Smooth muscle cell of bladder (primary cell): Measurements from ENCODE around the gene OPN3. TPM values are rescaled to one million over a fixed set of nuclear protein-coding genes. Genes with fewer than 3 reads are reported as not detected.

Source experiments
- total RNA-seq: library from RNA; depleted of rRNA; stranded (reverse); fragments of >200 nt; gene quantifications from 2 replicates; pipeline ENCODE4 v1.2.3, GENCODE V29; 2014

The OPN3 gene, protein sequence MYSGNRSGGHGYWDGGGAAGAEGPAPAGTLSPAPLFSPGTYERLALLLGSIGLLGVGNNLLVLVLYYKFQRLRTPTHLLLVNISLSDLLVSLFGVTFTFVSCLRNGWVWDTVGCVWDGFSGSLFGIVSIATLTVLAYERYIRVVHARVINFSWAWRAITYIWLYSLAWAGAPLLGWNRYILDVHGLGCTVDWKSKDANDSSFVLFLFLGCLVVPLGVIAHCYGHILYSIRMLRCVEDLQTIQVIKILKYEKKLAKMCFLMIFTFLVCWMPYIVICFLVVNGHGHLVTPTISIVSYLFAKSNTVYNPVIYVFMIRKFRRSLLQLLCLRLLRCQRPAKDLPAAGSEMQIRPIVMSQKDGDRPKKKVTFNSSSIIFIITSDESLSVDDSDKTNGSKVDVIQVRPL
- total RNA-seq, result 15.5 and 17.0 TPM in 2 replicates

DNA sequence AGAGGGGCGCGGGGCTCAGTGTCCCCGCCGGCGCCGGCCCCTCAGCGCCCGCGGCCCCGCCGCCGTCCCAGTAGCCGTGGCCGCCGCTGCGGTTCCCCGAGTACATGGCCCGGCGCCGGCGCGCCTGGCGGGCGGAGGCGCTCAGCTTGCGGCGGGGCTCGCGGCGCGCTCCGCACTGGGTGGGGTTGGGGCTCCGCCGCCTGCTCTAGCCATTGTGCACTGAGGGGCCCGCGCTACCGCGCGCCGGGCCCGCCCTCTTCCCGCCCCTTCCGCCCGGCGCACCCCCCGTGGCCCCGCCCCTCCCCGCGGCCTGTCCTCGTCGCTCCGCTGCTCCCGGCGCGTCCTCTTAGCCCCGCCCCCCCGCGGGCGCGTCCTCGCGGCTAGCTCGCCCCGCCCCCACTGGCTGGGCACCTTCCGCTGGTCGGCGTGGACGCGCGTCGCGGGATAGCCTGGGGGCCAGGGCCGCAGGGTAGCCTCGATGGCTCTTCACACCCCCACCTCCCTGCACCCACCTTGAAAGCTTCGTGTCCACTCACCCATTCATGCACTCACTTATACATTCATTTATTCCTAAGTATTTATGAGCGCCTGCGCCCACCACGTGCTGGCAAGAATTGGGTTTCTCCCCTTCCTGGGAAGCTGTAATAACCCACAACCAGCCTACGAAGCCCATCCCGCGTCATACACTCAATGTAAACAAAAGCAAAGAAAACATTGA is at the start of gene OPN3, which contains the start of gene CHML:
TSS of gene OPN3 (minus strand) at position 221 of the 718 bp plus-strand sequence. CDS start at position 106, 115 bp downstream.
TSS of gene CHML (minus strand) at position 221 of the 718 bp plus-strand sequence. CDS start 4,603 bp downstream, outside the sequence.

DNA sequence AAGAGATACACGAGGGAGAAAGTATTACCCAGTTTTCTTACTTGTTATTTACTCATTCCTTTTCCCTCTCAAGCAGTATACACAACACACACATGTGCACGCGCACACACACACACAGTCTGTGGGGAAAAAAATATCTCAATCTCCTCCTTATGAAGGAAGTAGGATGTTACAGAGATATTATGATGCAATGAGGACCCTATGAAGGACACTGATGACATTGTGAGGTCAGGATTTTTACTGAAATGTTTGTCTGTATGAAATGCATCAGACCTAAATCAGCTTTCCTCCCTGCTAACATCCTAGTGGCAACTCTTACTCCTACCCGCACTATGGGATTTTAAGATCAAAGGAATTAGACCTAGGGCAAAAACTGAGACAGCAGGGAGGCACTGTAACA is 11.8 kb upstream of the OPN3 start, which contains the start of gene WDR64:
TSS of gene WDR64 (plus strand) at position 270 of the 400 bp plus-strand sequence. CDS start 204 bp downstream, outside the sequence.

Other genes with a start within 250 kb of the OPN3 start
- gene FH, start 120.6 kb downstream of the OPN3 start, total RNA-seq, result 73.8 and 76.7 TPM in 2 replicates
- gene KMO, start 108.0 kb downstream of the OPN3 start, total RNA-seq, result under 0.01 TPM in 1 of 2 replicates, not detected in the other
- gene CHML, start within 50 bp of the OPN3 start, total RNA-seq, result 4.9 and 6.4 TPM in 2 replicates
- gene WDR64, start 11.9 kb upstream of the OPN3 start, total RNA-seq, result not detected in 2 replicates
- 1.8 and 2.8 TPM in 2 replicates for gene EXO1, start 207.8 kb upstream of the OPN3 start, total RNA-seq